Right atrium auricular region (tissue), 2 donors: ENCODE data around the gene ZNF407. TPM values are rescaled to one million over a fixed set of nuclear protein-coding genes. Genes with fewer than 3 reads are reported as not detected.

ENCODE experiments used
- DNase-seq: peaks from one replicate; pipeline ENCODE4 v3.0.0-alpha.2; 2019; ENCODE audit warnings: low spot score
- H3K27ac ChIP-seq, 2 donors: fragments of 200-600 bp; sonication (generic); 1 replicate in 1 of 2; 2 replicates in 1 of 2; pipeline ENCODE4 v1.5.1; 2016 to 2019
- H3K27me3 ChIP-seq, 2 donors: fragments of 200-600 bp; sonication (generic); one replicate each; pipeline versions ENCODE4 v1.5.1 to v1.6.0; 2017 to 2019
- H3K36me3 ChIP-seq: fragments of 200-600 bp; sonication (generic); one replicate; pipeline ENCODE4 v1.5.1; 2016
- H3K4me1 ChIP-seq, 2 donors: fragments of 200-600 bp; sonication (generic); one replicate each; pipeline versions ENCODE4 v1.5.1 to v1.6.0; 2017 to 2019
- H3K4me3 ChIP-seq, 2 donors: fragments of 200-600 bp; sonication (generic); 1 replicate in 1 of 2; 2 replicates in 1 of 2; pipeline ENCODE4 v1.5.1; 2017 to 2019; ENCODE audit warnings: mild to moderate bottlenecking in 1 of 2, moderate library complexity in 1 of 2
- H3K9me3 ChIP-seq, 2 donors: fragments of 200-600 bp; sonication (generic); one replicate each; pipeline ENCODE4 v1.5.1; 2019
- CTCF ChIP-seq, 2 donors: fragments of 200-600 bp; sonication (generic); IDR thresholded peaks; one replicate each; pipeline ENCODE4 v1.5.1; 2019; ENCODE audit warnings: antibody characterized with exemption in 2 of 2
- total RNA-seq, 2 donors: library from RNA; depleted of rRNA; stranded (reverse); fragments of >200 nt; gene quantifications; one replicate each; pipeline ENCODE4 v1.1.0, GENCODE V29; 2016

The ZNF407 gene
- total RNA-seq, 2 donors from 2014 or later = 7.8 to 8.7 TPM

GRCh38 chr18:74868461-74868860 is 270.8 kb downstream of the ZNF407 start:
- H3K4me3 ChIP-seq = no peak overlapping the region
- no peaks in the 10 kb centered on the region for H3K27me3 ChIP-seq
- peak overlapping the region in 1 of 2 donors; percentile 59 for H3K27ac ChIP-seq
- TF ChIP-seq CTCF (IDR thresholded peaks at IDR 0.05) = no peak
- no peaks in the 10 kb centered on the region for H3K9me3 ChIP-seq
- peaks cover 0 to 10% of the 10 kb centered on the region in 2 donors for H3K4me1 ChIP-seq
- H3K36me3 ChIP-seq = no peaks in the 10 kb centered on the region
- DNase-seq = no peak

GRCh38 chr18:74869904-74870863 is 272.5 kb downstream of the ZNF407 start:
- no peak for DNase-seq
- Histone ChIP-seq H3K9me3 (no peaks in the 10 kb centered on the region), H3K36me3 (no peaks in the 10 kb centered on the region), H3K27ac (peak overlapping the region in 1 of 2 donors; percentile 59), H3K27me3 (no peaks in the 10 kb centered on the region), H3K4me3 (no peak overlapping the region), H3K4me1 (peaks cover 0 to 10% of the 10 kb centered on the region in 2 donors)
- no peak for TF ChIP-seq CTCF (IDR thresholded peaks at IDR 0.05)

DNA sequence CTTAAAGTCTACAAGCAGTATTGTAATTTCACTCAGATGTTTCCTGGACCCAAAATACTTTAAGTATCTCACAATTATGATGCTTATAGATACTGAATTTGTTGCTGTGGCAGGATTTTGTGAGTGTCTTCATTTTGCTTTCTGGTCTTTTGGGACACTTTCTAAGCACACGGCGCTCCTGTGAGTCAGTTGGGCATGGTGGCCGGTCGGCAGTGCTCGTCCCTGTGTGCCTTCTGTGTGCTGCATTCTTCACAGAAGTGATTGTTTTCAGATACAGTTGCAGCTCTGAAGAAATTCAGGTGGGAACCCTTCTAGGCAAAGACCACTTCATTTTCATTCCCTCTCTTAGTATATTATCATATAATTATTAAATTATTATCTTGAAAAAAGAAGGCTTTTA is 273.3 kb downstream of the ZNF407 start:
- Histone ChIP-seq H3K27ac (peak overlapping the region in 1 of 2 donors; percentile 13), H3K36me3 (no peaks in the 10 kb centered on the region), H3K9me3 (no peaks in the 10 kb centered on the region), H3K4me1 (peaks cover 0 to 10% of the 10 kb centered on the region in 2 donors), H3K27me3 (no peaks in the 10 kb centered on the region), H3K4me3 (no peak overlapping the region)
- TF ChIP-seq CTCF (IDR thresholded peaks at IDR 0.05) = no peak
- no peak for DNase-seq

DNA sequence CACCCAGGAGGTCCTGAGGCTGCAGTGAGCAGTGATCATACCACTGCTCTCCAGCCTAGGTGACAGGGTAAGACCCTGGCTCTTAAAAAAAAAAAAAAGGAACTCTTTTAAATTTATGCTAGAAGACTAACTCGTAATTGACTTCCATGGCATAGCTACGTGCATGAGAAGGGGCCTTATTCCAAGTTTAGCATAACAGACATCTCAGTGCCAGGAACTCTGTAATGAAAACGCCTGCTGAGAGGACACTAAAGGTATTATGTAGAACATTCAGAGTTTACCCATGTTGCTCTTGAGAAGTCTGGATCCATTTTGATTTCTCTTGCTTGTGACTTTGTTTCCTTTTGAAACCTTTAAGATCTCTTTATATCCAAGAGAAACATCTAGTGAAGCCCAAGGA is 276.0 kb downstream of the ZNF407 start:
- Histone ChIP-seq H3K36me3 (no peaks in the 10 kb centered on the region), H3K4me1 (no peaks in the 10 kb centered on the region), H3K27ac (no peak overlapping the region), H3K27me3 (no peaks in the 10 kb centered on the region), H3K9me3 (no peaks in the 10 kb centered on the region), H3K4me3 (no peak overlapping the region)
- DNase-seq = no peak
- no peak for TF ChIP-seq CTCF (IDR thresholded peaks at IDR 0.05)

DNA sequence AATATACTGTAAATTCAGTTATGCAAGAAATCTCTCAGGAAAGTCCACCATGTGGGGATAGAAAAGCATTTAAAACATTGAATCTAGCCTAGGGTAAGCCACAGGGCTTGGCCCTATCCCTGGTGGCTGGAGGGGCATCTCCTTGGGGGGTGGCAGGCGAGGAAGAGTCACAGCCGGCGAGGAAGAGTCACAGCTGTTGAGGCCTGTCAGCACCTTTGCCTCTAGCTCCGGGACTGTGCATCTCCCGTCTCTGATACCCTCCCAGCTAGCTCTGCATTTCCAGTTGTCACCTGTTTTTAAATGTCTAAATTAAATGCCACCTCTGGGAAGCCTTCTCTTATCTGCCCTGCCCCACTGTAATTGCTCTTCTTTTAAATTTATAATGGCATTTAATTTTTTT is 276.7 kb downstream of the ZNF407 start:
- H3K27me3 ChIP-seq = no peaks in the 10 kb centered on the region
- no peaks in the 10 kb centered on the region for H3K9me3 ChIP-seq
- no peaks in the 10 kb centered on the region for H3K4me1 ChIP-seq
- H3K27ac ChIP-seq = no peak overlapping the region
- no peak for TF ChIP-seq CTCF (IDR thresholded peaks at IDR 0.05)
- H3K36me3 ChIP-seq = no peaks in the 10 kb centered on the region
- H3K4me3 ChIP-seq = no peak overlapping the region
- DNase-seq = no peak
